DND-41 (cell line): ENCODE measurements around the gene METTL15.
"Not testable (repeated sequence)": the region's sequence is repeated elsewhere in the genome, so short reads cannot be mapped to it uniquely, and the experiment has no call there.

Experiments
- ATAC-seq: fragments of 200-7000 bp; cut with Tn5 transposase; 3 replicates; pipeline ENCODE4 v1.9.1; 2021; ENCODE audit warnings: low read depth; ENCODE audit not compliant: insufficient read depth
- DNase-seq: peaks from one replicate; pipeline ENCODE4 v3.0.0-alpha.2; 2020
- H2AFZ ChIP-seq: 2 replicates; pipeline ENCODE4 v1.6.0; 2012; ENCODE audit warnings: low read depth, low read length
- H3K27ac ChIP-seq: 2 replicates; pipeline ENCODE4 v1.5.1; 2012; ENCODE audit warnings: low read length, inconsistent platforms
- H3K27me3 ChIP-seq: fragments of 200-600 bp; sonication (generic); 2 replicates; pipeline ENCODE4 v1.6.0; 2012; ENCODE audit warnings: low read length, mild to moderate bottlenecking, inconsistent platforms; ENCODE audit not compliant: insufficient read depth, poor library complexity
- H3K36me3 ChIP-seq: 2 replicates; pipeline ENCODE4 v1.5.1; 2012; ENCODE audit warnings: low read length, inconsistent platforms; ENCODE audit not compliant: insufficient read depth
- H3K4me1 ChIP-seq: 2 replicates; pipeline ENCODE4 v1.5.1; 2012; ENCODE audit warnings: mild to moderate bottlenecking, low read length; ENCODE audit not compliant: insufficient read depth
- H3K4me2 ChIP-seq: 2 replicates; pipeline ENCODE4 v1.6.0; 2012; ENCODE audit warnings: mild to moderate bottlenecking, moderate library complexity, low read length, inconsistent platforms; ENCODE audit not compliant: insufficient read depth
- H3K4me3 ChIP-seq, 2 experiments: fragments of 200-600 bp in 1 of 2; shearing (Covaris generic) in 1 of 2; 2 replicates each; pipeline ENCODE4 v1.5.1; 2012 to 2016; ENCODE audit warnings: inconsistent platforms in 2 of 2, low read length in 2 of 2, mild to moderate bottlenecking in 2 of 2, low read depth in 1 of 2, moderate library complexity in 1 of 2
- H3K79me2 ChIP-seq: 2 replicates; pipeline ENCODE4 v1.6.0; 2012; ENCODE audit warnings: low read length, inconsistent platforms; ENCODE audit not compliant: insufficient read depth
- H3K9ac ChIP-seq: 2 replicates; pipeline ENCODE4 v1.6.0; 2012; ENCODE audit warnings: low read depth, mild to moderate bottlenecking, inconsistent platforms, low read length, moderate library complexity
- H3K9me3 ChIP-seq: 2 replicates; pipeline ENCODE4 v1.5.1; 2012; ENCODE audit warnings: low read length, moderate library complexity, mild to moderate bottlenecking, inconsistent platforms; ENCODE audit not compliant: insufficient read depth, severe bottlenecking
- H4K20me1 ChIP-seq: 2 replicates; pipeline ENCODE4 v1.6.0; 2012; ENCODE audit warnings: low read length; ENCODE audit not compliant: insufficient read depth
- CTCF ChIP-seq: IDR thresholded peaks from 2 replicates; pipeline ENCODE4 v1.5.1; 2012; ENCODE audit warnings: borderline replicate concordance, low read length, moderate library complexity, mild to moderate bottlenecking; ENCODE audit not compliant: poor library complexity, severe bottlenecking; ENCODE audit errors: extremely low read depth
- EZH2 ChIP-seq: IDR thresholded peaks from 3 replicates; pipeline ENCODE4 v1.6.1; 2012; ENCODE audit warnings: borderline replicate concordance, low read depth, mild to moderate bottlenecking, moderate library complexity, low read length, inconsistent platforms; ENCODE audit not compliant: severe bottlenecking

Gene METTL15

GRCh38 chr11:28133146-28133545 is 25.0 kb downstream of the METTL15 start:
- H3K36me3 ChIP-seq: peaks cover 52% of the 10 kb centered on the region; the same call in 1 of the 2 replicates
- DNase-seq (no peak), ATAC-seq (no peak)
- no peak for TF ChIP-seq CTCF
- no peak for TF ChIP-seq EZH2
- H3K9ac ChIP-seq: no peak overlapping the region
- no peaks in the 10 kb centered on the region for H3K79me2 ChIP-seq
- no peaks in the 10 kb centered on the region for H4K20me1 ChIP-seq
- H3K27ac ChIP-seq: no peak overlapping the region
- H3K4me1 ChIP-seq: no peaks in the 10 kb centered on the region
- H3K4me3 ChIP-seq: no peak overlapping the region
- no peak overlapping the region for H2AFZ ChIP-seq
- no peak overlapping the region for H3K4me2 ChIP-seq
- H3K27me3 ChIP-seq: no peaks in the 10 kb centered on the region
- peaks cover 34% of the 10 kb centered on the region for H3K9me3 ChIP-seq

GRCh38 chr11:28136157-28136556 is 28.0 kb downstream of the METTL15 start:
- H4K20me1 ChIP-seq, H2AFZ ChIP-seq, H3K27me3 ChIP-seq, H3K4me3 ChIP-seq, H3K79me2 ChIP-seq, ATAC-seq, H3K9ac ChIP-seq, H3K27ac ChIP-seq, DNase-seq, H3K4me2 ChIP-seq, H3K4me1 ChIP-seq: not testable (repeated sequence)
- Histone ChIP-seq H3K36me3 (peaks cover 61% of the 10 kb centered on the region; the same call in 1 of the 2 replicates), H3K9me3 (peaks cover 63% of the 10 kb centered on the region)

- Histone ChIP-seq H3K4me1 (no peaks in the 10 kb centered on the region), H4K20me1 (no peaks in the 10 kb centered on the region), H3K27me3 (no peaks in the 10 kb centered on the region), H3K9ac (no peak overlapping the region), H2AFZ (no peak overlapping the region), H3K4me2 (no peak overlapping the region), H3K79me2 (no peaks in the 10 kb centered on the region), H3K36me3 (peaks cover 57% of the 10 kb centered on the region; the same call in 1 of the 2 replicates), H3K27ac (no peak overlapping the region), H3K4me3 (no peak overlapping the region), H3K9me3 (peaks cover 63% of the 10 kb centered on the region)
- DNase-seq (no peak), ATAC-seq (no peak)
- TF ChIP-seq EZH2 (no peak), CTCF (no peak)
These were observed 29.2 kb downstream of the METTL15 start for GRCh38 chr11:28137366-28137765.

- Histone ChIP-seq H2AFZ (no peak overlapping the region), H3K79me2 (no peaks in the 10 kb centered on the region), H3K36me3 (peaks cover 57% of the 10 kb centered on the region; the same call in 1 of the 2 replicates), H3K4me1 (no peaks in the 10 kb centered on the region), H3K27me3 (no peaks in the 10 kb centered on the region), H3K9me3 (peaks cover 63% of the 10 kb centered on the region), H4K20me1 (no peaks in the 10 kb centered on the region), H3K4me2 (no peak overlapping the region), H3K9ac (no peak overlapping the region), H3K27ac (no peak overlapping the region), H3K4me3 (no peak overlapping the region)
- TF ChIP-seq CTCF (no peak), EZH2 (no peak)
- ATAC-seq: no peak
- DNase-seq: no peak
These were observed 29.6 kb downstream of the METTL15 start for GRCh38 chr11:28137832-28138231.
